OCI-LY3 (cell line): ENCODE results near the gene WDR31.

Source experiments
- H2AFZ ChIP-seq: fragments of 200-600, 300-600 bp; shearing (Covaris generic); 2 replicates; pipeline ENCODE4 v1.6.0; 2014; ENCODE audit warnings: antibody characterized with exemption, low read depth, low read length
- H3K27ac ChIP-seq: fragments of 200-600, 300-600 bp; sonication (generic); 2 replicates; pipeline ENCODE4 v1.5.1; 2014; ENCODE audit warnings: mild to moderate bottlenecking, low read length, moderate library complexity, mixed read lengths
- H3K27me3 ChIP-seq: fragments of 200-600, 300-600 bp; sonication (generic); 2 replicates; pipeline ENCODE4 v1.6.1; 2014; ENCODE audit warnings: low read depth, low read length, mixed read lengths
- H3K36me3 ChIP-seq: fragments of 200-600, 300-600 bp; sonication (generic); replicated peaks from 2 replicates; pipeline ENCODE3; 2014; ENCODE audit warnings: low read depth, low read length, mixed read lengths
- H3K4me1 ChIP-seq: fragments of 300-600, 200-600 bp; sonication (generic); 2 replicates; pipeline ENCODE4 v1.6.1; 2014; ENCODE audit warnings: low read length, mixed read lengths
- H3K4me2 ChIP-seq: fragments of 200-600, 300-600 bp; sonication (generic); 2 replicates; pipeline ENCODE4 v1.6.1; 2014; ENCODE audit warnings: low read length, mixed read lengths
- H3K4me3 ChIP-seq: fragments of 300-600, 200-600 bp; sonication (generic); 2 replicates; pipeline ENCODE4 v1.5.1; 2014; ENCODE audit warnings: antibody characterized with exemption, mild to moderate bottlenecking, low read length, moderate library complexity
- H3K79me2 ChIP-seq: fragments of 300-600, 200-600 bp; shearing (Covaris generic); 2 replicates; pipeline ENCODE4 v1.6.1; 2014; ENCODE audit warnings: mild to moderate bottlenecking, low read length, mixed read lengths
- H3K9ac ChIP-seq: fragments of 300-600, 200-600 bp; shearing (Covaris generic); 2 replicates; pipeline ENCODE4 v1.6.0; 2014; ENCODE audit warnings: mild to moderate bottlenecking, low read length, moderate library complexity
- H3K9me3 ChIP-seq: fragments of 200-600, 300-600 bp; shearing (Covaris generic); 2 replicates; pipeline ENCODE4 v1.6.1; 2014; ENCODE audit warnings: low read length, mixed read lengths; ENCODE audit not compliant: insufficient read depth
- H4K20me1 ChIP-seq: fragments of 200-600, 300-600 bp; sonication (generic); 2 replicates; pipeline ENCODE4 v1.6.1; 2016; ENCODE audit warnings: low read length, mixed read lengths; ENCODE audit not compliant: insufficient read depth
- EZH2phosphoT487 ChIP-seq: fragments of 200-600 bp; shearing (Covaris generic); IDR thresholded peaks from 2 replicates; pipeline ENCODE4 v1.6.1; 2018; ENCODE audit warnings: antibody characterized with exemption, mixed run types, low read depth
- TF ChIP-seq, protein P1 (sequence below): fragments of 200-600, 300-600 bp; sonication (generic); IDR thresholded peaks from 2 replicates; pipeline ENCODE4 v1.5.1; 2014; ENCODE audit warnings: antibody characterized with exemption, low read length, low read depth

The WDR31 gene

DNA sequence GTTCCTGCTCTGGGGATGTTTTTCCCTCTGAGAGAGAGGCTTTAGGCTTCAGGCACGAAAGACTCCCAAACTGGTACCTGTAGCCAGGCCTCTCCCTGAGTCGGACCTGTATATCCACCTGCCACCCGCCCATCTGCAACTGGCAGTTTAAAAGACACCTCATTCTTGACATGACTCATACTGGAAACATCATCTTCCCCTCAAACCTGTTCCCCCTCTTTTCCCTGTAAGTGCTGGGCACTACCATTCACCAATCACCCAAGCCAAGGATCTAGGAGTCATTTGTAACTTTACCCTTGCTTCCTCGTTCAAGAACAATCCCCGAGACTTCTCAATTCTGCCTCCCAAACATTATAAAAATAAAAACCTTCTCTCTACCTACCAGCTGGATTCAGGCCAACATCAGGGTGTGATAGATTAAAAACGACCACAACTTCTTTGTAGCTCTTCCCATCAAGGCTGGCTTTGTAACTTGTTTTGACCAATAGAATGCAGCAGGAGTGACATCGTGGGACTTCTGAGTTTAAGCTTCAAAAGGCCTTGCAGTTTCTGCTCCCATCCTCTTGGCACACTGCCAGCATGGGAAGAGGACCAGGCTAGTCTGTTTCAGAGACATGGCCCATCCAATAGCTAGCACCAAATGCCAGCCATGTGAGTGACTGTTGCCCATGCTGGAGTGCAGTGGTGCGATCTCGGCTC is 1.8 kb upstream of the WDR31 start:
- H3K4me2 ChIP-seq = no peak overlapping the region
- no peaks in the 10 kb centered on the region for H3K9me3 ChIP-seq
- H4K20me1 ChIP-seq = no peaks in the 10 kb centered on the region
- peaks cover 20% of the 10 kb centered on the region for H3K4me1 ChIP-seq
- H2AFZ ChIP-seq = no peak overlapping the region
- no peak overlapping the region for H3K27ac ChIP-seq
- H3K79me2 ChIP-seq = no peaks in the 10 kb centered on the region
- H3K36me3 ChIP-seq = no peaks in the 10 kb centered on the region
- no peaks in the 10 kb centered on the region for H3K27me3 ChIP-seq
- H3K4me3 ChIP-seq = no peak overlapping the region
- TF ChIP-seq, protein P1, sequence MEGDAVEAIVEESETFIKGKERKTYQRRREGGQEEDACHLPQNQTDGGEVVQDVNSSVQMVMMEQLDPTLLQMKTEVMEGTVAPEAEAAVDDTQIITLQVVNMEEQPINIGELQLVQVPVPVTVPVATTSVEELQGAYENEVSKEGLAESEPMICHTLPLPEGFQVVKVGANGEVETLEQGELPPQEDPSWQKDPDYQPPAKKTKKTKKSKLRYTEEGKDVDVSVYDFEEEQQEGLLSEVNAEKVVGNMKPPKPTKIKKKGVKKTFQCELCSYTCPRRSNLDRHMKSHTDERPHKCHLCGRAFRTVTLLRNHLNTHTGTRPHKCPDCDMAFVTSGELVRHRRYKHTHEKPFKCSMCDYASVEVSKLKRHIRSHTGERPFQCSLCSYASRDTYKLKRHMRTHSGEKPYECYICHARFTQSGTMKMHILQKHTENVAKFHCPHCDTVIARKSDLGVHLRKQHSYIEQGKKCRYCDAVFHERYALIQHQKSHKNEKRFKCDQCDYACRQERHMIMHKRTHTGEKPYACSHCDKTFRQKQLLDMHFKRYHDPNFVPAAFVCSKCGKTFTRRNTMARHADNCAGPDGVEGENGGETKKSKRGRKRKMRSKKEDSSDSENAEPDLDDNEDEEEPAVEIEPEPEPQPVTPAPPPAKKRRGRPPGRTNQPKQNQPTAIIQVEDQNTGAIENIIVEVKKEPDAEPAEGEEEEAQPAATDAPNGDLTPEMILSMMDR = no peak
- no peak for TF ChIP-seq EZH2phosphoT487
- H3K9ac ChIP-seq = no peak overlapping the region

DNA sequence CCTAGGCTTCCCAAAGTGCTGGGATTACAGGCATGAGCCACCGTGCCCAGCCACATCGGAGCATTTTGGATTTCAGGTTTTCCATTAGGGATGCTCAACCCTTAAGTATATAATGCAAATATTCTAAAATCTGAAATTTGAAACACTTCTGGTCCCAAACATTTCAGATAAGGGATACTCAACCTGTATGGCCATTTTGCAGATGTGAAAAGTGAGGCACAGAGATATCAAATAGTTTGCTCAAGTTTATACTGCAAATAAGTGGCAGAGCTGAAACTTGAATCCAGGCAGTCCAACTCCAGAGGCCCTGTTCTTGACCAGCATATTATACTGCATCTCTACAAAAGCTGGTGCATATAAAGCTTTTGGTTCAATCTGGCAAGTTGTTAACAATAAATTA is 2.4 kb downstream of the WDR31 start:
- Histone ChIP-seq H3K4me3 (no peak overlapping the region), H3K36me3 (no peaks in the 10 kb centered on the region), H2AFZ (no peak overlapping the region), H3K79me2 (no peaks in the 10 kb centered on the region), H3K4me1 (peaks cover 15% of the 10 kb centered on the region), H3K27me3 (no peaks in the 10 kb centered on the region), H3K27ac (no peak overlapping the region), H4K20me1 (no peaks in the 10 kb centered on the region), H3K9me3 (no peaks in the 10 kb centered on the region), H3K4me2 (no peak overlapping the region), H3K9ac (no peak overlapping the region)
- no peak for TF ChIP-seq EZH2phosphoT487
- TF ChIP-seq, protein P1 = no peak

- TF ChIP-seq, protein P1 = no peak
- no peak for TF ChIP-seq EZH2phosphoT487
- Histone ChIP-seq H3K4me3 (no peak overlapping the region), H3K4me1 (no peaks in the 10 kb centered on the region), H3K36me3 (no peaks in the 10 kb centered on the region), H4K20me1 (no peaks in the 10 kb centered on the region), H3K4me2 (no peak overlapping the region), H3K9me3 (no peaks in the 10 kb centered on the region), H3K9ac (no peak overlapping the region), H3K27me3 (no peaks in the 10 kb centered on the region), H3K79me2 (no peaks in the 10 kb centered on the region), H3K27ac (no peak overlapping the region), H2AFZ (no peak overlapping the region)
Measured at GRCh38 chr9:113331780-113332179, 8.3 kb downstream of the WDR31 start.

GRCh38 chr9:113328045-113328782 is 11.9 kb downstream of the WDR31 start:
- Histone ChIP-seq H3K27ac (no peak overlapping the region), H4K20me1 (no peaks in the 10 kb centered on the region), H3K4me3 (no peak overlapping the region), H3K9ac (no peak overlapping the region), H3K4me2 (no peak overlapping the region), H3K4me1 (no peaks in the 10 kb centered on the region), H3K27me3 (no peaks in the 10 kb centered on the region), H3K36me3 (no peaks in the 10 kb centered on the region), H3K9me3 (no peaks in the 10 kb centered on the region), H3K79me2 (no peaks in the 10 kb centered on the region), H2AFZ (no peak overlapping the region)
- TF ChIP-seq EZH2phosphoT487 = no peak
- TF ChIP-seq, protein P1 = no peak
